HG02973 (cell line): Measurements from ENCODE around the gene AIFM2.

Experiments used
- ATAC-seq: cut with Tn5 transposase; IDR thresholded peaks from one replicate; pipeline ENCODE4 v1.9.1; 2021; ENCODE audit warnings: moderate library complexity; ENCODE audit not compliant: unreplicated experiment

Gene AIFM2

GRCh38 chr10:70063418-70064098 lies 69.1 kb downstream of the AIFM2 start:
- no peak for ATAC-seq
